NB4 (cell line): Measurements from ENCODE around the gene BMPR2.
"Not testable (repeated sequence)": the region's sequence is repeated elsewhere in the genome, so short reads cannot be mapped to it uniquely, and the experiment has no call there.

Source experiments
- CTCF ChIP-seq: IDR thresholded peaks from one replicate; pipeline ENCODE4 v1.5.1; 2012; ENCODE audit warnings: low read depth, low read length
- MAX ChIP-seq: IDR thresholded peaks from 2 replicates; pipeline ENCODE4 v1.6.1; 2011; ENCODE audit warnings: low read depth, low read length
- POLR2A ChIP-seq: IDR thresholded peaks from 2 replicates; pipeline ENCODE4 v1.6.1; 2011; ENCODE audit warnings: mild to moderate bottlenecking; ENCODE audit not compliant: insufficient read length; ENCODE audit errors: extremely low read depth

DNA sequence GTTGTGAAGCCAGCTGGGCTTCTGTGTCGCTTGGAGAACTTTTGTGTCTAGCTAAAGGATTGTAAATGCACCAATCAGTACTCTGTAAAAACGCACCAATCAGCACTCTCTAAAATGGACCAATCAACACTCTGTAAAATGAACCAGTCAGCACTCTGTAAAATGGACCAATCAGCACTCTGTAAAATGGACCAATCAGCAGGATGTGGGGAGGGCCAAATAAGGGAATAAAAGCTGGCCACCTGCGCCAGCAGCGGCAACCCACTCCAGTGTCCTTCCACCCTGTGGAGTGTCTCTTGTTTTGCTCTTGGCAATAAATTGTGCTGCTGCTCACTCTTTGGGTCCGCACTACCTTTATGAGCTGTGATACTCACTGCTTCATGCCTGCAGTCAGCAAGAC lies 199.1 kb downstream of the BMPR2 start:
- TF ChIP-seq POLR2A, CTCF, MAX: not testable (repeated sequence)
